Measurements from ENCODE around the gene TBC1D22A.

- no peak for TF ChIP-seq CTCF (IDR thresholded peaks at IDR 0.05; ENCODE audit: low read length)
- TF ChIP-seq EZH2 (optimal IDR thresholded peaks at IDR 0.05; ENCODE audit: low read depth, low read length), result no peak
- no peak for TF ChIP-seq EZH2phosphoT487 (IDR thresholded peaks at IDR 0.05; ENCODE audit: low read length)
Observed at GRCh38 chr22:46893281-46894020, 131.0 kb downstream of the TBC1D22A start.
